Smooth muscle cell (in vitro differentiated cells): Measurements from ENCODE around the gene CST9. TPM values are rescaled to one million over a fixed set of nuclear protein-coding genes. Genes with fewer than 3 reads are reported as not detected.

Experiments
- DNase-seq: peaks from one replicate; lab custom pipeline; 2025; ENCODE audit not compliant: unreplicated experiment; lab: John Stamatoyannopoulos, UW
- H2AFZ ChIP-seq: fragments of 200-600 bp; sonication (generic); 2 replicates; pipeline ENCODE4 v1.6.0; 2016; ENCODE audit warnings: antibody characterized with exemption, low read depth, mild to moderate bottlenecking
- H3F3A ChIP-seq: fragments of 200-600 bp; sonication (generic); 2 replicates; pipeline ENCODE4 v1.6.0; 2017; ENCODE audit warnings: antibody characterized with exemption, low read depth
- H3K27ac ChIP-seq: fragments of 200-600 bp; sonication (generic); 2 replicates; pipeline ENCODE4 v1.5.1; 2016; ENCODE audit warnings: low read depth, mild to moderate bottlenecking
- H3K27me3 ChIP-seq: fragments of 200-600 bp; sonication (generic); 2 replicates; pipeline ENCODE4 v1.6.1; 2016; ENCODE audit warnings: low read depth, mild to moderate bottlenecking
- H3K36me3 ChIP-seq: fragments of 200-600 bp; sonication (generic); 2 replicates; pipeline ENCODE4 v1.5.1; 2016; ENCODE audit warnings: low read depth
- H3K4me1 ChIP-seq: fragments of 200-600 bp; sonication (generic); 2 replicates; pipeline ENCODE4 v1.5.1; 2016; ENCODE audit warnings: low read depth
- H3K4me2 ChIP-seq: fragments of 200-600 bp; sonication (generic); 2 replicates; pipeline ENCODE4 v1.6.0; 2016; ENCODE audit warnings: mild to moderate bottlenecking
- H3K4me3 ChIP-seq: fragments of 200-600 bp; sonication (generic); 2 replicates; pipeline ENCODE4 v1.5.1; 2016; ENCODE audit warnings: mild to moderate bottlenecking
- H3K79me2 ChIP-seq: fragments of 200-600 bp; sonication (generic); 2 replicates; pipeline ENCODE4 v1.6.0; 2016; ENCODE audit warnings: low read depth, mild to moderate bottlenecking
- H3K9ac ChIP-seq: fragments of 200-600 bp; sonication (generic); 2 replicates; pipeline ENCODE4 v1.6.0; 2016; ENCODE audit warnings: low read depth
- H3K9me3 ChIP-seq: fragments of 200-600 bp; sonication (generic); replicated peaks from 2 replicates; pipeline ENCODE4 v1.5.1; 2016; ENCODE audit warnings: low read depth
- H4K20me1 ChIP-seq: fragments of 200-600 bp; sonication (generic); 2 replicates; pipeline ENCODE4 v1.6.0; 2016; ENCODE audit warnings: low read depth
- CTCF ChIP-seq: fragments of 200-600 bp; sonication (generic); IDR thresholded peaks from 2 replicates; pipeline ENCODE4 v1.5.1; 2017; ENCODE audit warnings: borderline replicate concordance, mild to moderate bottlenecking, antibody characterized with exemption; ENCODE audit not compliant: insufficient read depth, poor library complexity, severe bottlenecking
- WGBS: methylation state at CpG from one replicate; pipeline ENCODE4 v1.1.7; 2016; ENCODE audit warnings: low lambda C conversion rate; 5-methylcytosine and 5-hydroxymethylcytosine counted together
- polyA plus RNA-seq: library from polyadenylated mRNA; unstranded; fragments of >200 nt; fragmentation: Nextera tagmentation; extraction: Ambion mirVana; gene quantifications from 2 replicates; pipeline ENCODE4 v1.2.1, GENCODE V29; 2016
- total RNA-seq: library from RNA; depleted of rRNA; stranded (reverse); fragments of >200 nt; gene quantifications from 2 replicates; pipeline ENCODE4 v1.2.3, GENCODE V29; 2014

The CST9 gene
- total and polyA plus RNA-seq, 2 experiments from 2014 or later, result not detected

- Histone ChIP-seq H4K20me1 (no peaks in the 10 kb centered on the region), H3K9ac (no peak overlapping the region), H3K4me1 (no peaks in the 10 kb centered on the region), H3K4me3 (no peak overlapping the region), H3K79me2 (no peaks in the 10 kb centered on the region), H3F3A (no peaks in the 10 kb centered on the region), H3K9me3 (no peaks in the 10 kb centered on the region), H3K27me3 (no peaks in the 10 kb centered on the region), H2AFZ (no peak overlapping the region), H3K4me2 (no peak overlapping the region), H3K36me3 (no peaks in the 10 kb centered on the region), H3K27ac (no peak overlapping the region)
- DNase-seq, result no peak
- WGBS, result 96% methylated on average over 10 of the region's 10 CpGs
- TF ChIP-seq CTCF, result no peak
Measured at GRCh38 chr20:23588434-23589403, 17.0 kb downstream of the CST9 start.

GRCh38 chr20:23587631-23588030 is 18.1 kb downstream of the CST9 start:
- no peak overlapping the region for H3K4me2 ChIP-seq
- TF ChIP-seq CTCF, result no peak

GRCh38 chr20:23586735-23587525 is 18.8 kb downstream of the CST9 start:
- no peaks in the 10 kb centered on the region for H3K27me3 ChIP-seq
- DNase-seq, result no peak

More at GRCh38 chr20:23587631-23588030, 18.1 kb downstream of the CST9 start:
- H3F3A ChIP-seq, result no peaks in the 10 kb centered on the region
- H2AFZ ChIP-seq, result no peak overlapping the region
- no peak overlapping the region for H3K4me3 ChIP-seq
- H3K9ac ChIP-seq, result no peak overlapping the region
- H3K9me3 ChIP-seq, result no peaks in the 10 kb centered on the region
- H3K36me3 ChIP-seq, result no peaks in the 10 kb centered on the region
- 87% methylated on average over 7 of the region's 7 CpGs for WGBS
- no peak overlapping the region for H3K27ac ChIP-seq
- no peak for DNase-seq
- no peaks in the 10 kb centered on the region for H3K27me3 ChIP-seq
- H4K20me1 ChIP-seq, result no peaks in the 10 kb centered on the region
- H3K4me1 ChIP-seq, result no peaks in the 10 kb centered on the region
- H3K79me2 ChIP-seq, result no peaks in the 10 kb centered on the region

More at GRCh38 chr20:23586735-23587525, 18.8 kb downstream of the CST9 start:
- Histone ChIP-seq H3K36me3 (no peaks in the 10 kb centered on the region), H3K79me2 (no peaks in the 10 kb centered on the region), H3K9me3 (no peaks in the 10 kb centered on the region), H3K4me3 (no peak overlapping the region), H3K4me2 (no peak overlapping the region), H3F3A (no peaks in the 10 kb centered on the region), H3K27ac (no peak overlapping the region), H3K9ac (no peak overlapping the region), H2AFZ (no peak overlapping the region), H4K20me1 (no peaks in the 10 kb centered on the region), H3K4me1 (no peaks in the 10 kb centered on the region)
- TF ChIP-seq CTCF, result no peak
- WGBS, result 74% methylated on average over 13 of the region's 13 CpGs
